ENCODE measurements around the gene KRTAP4-9.
"Not testable (repeated sequence)": the region's sequence is repeated elsewhere in the genome, so short reads cannot be mapped to it uniquely, and the experiment has no call there.

The KRTAP4-9 gene

GRCh38 chr17:41131979-41132378 is 26.8 kb downstream of the KRTAP4-9 start:
- DNase-seq (ENCODE audit: low read depth) = no peak

- DNase-seq (ENCODE audit: low read depth) = no peak
Observed at GRCh38 chr17:41133880-41134735, 28.9 kb downstream of the KRTAP4-9 start.

DNA sequence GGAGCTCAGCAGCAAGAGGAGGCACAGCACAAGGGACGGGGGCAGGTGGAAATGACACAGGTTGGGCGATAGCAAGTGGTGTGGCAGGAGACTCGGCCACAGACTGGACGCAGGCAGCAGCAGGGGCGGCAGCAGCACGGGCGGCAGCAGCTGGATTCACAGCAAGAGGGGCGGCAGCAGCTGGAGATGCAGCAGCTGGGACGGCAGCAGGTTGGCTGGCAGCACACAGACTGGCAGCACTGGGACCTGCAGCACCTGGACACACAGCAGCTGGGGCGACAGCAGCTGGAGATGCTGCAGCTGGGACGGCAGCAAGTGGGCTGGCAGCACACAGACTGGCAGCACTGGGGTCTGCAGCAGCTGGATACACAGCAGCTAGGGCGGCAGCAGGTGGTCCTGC is 34.7 kb downstream of the KRTAP4-9 start:
- not testable (repeated sequence) for DNase-seq (ENCODE audit: low read depth)

GRCh38 chr17:41140360-41141131 is 35.4 kb downstream of the KRTAP4-9 start, which contains the start of gene KRTAP4-6:
TSS of gene KRTAP4-6 (minus strand) at chr17:41140544. CDS start at chr17:41140487, 57 bp downstream.
- no peak for DNase-seq (ENCODE audit: low read depth)

DNA sequence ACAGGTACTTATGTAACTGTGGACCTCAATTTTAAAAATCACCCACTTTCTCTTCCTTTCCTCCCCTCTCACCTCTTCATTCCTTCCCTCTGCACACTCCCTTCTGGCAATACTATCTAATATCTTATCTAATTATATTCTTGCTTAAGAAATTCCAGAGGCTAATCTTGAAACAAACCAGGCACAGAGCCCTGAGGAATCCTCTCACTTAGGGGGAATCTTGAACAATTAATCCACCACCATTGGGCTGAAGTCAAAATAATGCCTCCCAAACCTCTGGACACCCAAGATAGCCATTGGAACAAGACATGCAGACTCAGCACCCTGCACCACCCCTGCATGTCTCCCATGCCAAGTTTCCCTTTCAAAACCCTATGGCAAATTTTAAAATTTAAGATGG is 36.2 kb downstream of the KRTAP4-9 start:
- DNase-seq (ENCODE audit: low read depth) = no peak

- no peak for DNase-seq (ENCODE audit: low read depth)
Observed at GRCh38 chr17:41144846-41145245, 39.7 kb downstream of the KRTAP4-9 start.

DNA sequence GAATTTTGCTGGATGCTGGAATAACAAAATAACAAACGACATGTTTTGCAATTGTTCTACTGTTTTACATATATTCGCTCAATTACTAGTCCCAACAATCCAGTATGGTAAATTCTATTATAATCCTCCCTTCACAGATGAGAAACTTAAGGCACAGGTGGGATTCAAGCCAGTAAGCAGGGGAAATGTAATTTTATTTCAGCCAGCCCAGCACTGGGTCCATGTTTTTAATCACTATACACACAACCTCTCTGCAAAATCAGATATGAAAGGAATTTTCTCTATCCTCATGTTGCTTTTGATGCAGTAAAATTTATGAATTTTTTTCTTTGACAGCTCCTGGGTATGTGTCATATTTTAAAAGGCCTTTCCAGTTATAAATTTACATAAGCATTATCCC is 40.1 kb downstream of the KRTAP4-9 start:
- no peak for DNase-seq (ENCODE audit: low read depth)

- DNase-seq (ENCODE audit: low read depth) = no peak
Observed at GRCh38 chr17:41147531-41148204, 42.5 kb downstream of the KRTAP4-9 start.

DNA sequence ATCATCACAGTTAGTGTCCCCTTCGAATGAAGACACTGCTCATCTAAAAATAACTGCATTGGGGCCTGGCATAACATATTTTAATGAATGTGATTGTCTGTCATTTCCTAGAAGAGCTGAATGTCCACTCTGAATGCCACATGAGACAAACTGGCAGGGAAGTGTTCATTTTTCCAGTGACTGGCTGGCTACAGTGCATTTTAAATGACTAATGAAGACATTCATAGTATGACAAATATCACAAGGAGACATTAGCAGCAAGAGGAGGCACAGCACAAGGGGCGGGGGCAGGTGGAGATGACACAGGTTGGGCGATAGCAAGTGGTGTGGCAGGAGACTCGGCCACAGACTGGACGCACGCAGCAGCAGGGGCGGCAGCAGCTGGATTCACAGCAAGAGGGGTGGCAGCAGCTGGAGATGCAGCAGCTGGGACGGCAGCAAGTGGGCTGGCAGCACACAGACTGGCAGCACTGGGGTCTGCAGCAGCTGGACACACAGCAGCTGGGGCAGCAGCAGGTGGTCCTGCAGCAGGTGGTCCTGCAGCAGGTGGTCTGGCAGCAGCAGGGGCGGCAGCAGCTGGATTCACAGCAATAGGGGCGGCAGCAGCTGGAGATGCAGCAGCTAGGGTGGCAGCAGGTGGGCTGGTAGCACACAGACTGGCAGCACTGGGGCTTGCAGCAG is 43.9 kb downstream of the KRTAP4-9 start:
- DNase-seq (ENCODE audit: low read depth) = not testable (repeated sequence)

DNA sequence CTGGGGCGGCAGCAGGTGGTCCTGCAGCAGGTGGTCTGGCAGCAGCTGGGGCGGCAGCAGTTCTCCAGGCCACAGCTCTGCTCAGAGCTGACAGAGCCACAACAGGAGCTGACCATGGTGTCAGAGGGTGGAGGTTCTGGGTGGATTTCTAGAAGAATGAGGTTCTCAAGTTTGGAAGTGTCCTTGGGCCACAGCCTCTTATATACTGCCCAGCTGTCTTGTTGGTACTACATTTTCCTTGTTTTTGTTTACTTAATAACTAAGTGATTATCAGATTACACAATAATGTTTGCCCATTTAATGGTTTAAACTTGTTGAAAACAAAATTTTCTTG is 44.4 kb downstream of the KRTAP4-9 start, which contains the start of gene KRTAP4-5:
Gene KRTAP4-5 (minus strand): TSS at position 174 of the 334 bp plus-strand sequence. CDS start 58 bp downstream, at position 116.
- no peak for DNase-seq (ENCODE audit: low read depth)

DNA sequence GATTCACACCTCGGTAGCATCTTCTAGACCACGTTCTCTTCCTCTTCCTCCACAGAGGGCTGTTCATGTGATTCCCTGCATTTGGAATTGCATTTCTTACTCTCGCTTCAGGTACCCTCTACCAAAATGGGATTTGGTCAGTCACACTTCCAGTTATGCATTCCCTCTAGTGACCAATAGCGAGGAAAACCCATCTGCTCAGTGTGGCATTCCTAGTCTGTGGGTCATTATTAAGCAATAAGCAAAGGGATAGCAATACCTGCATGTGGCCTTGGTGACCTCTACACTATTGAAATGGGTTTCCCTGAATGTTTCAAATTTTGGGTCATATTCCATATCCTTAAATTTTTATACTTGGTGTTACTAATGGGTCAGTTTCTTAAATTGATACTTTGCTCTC is 44.8 kb downstream of the KRTAP4-9 start:
- no peak for DNase-seq (ENCODE audit: low read depth)

GRCh38 chr17:41151525-41151924 is 46.3 kb downstream of the KRTAP4-9 start:
- DNase-seq (ENCODE audit: low read depth) = no peak

GRCh38 chr17:41153856-41154255 is 48.7 kb downstream of the KRTAP4-9 start:
- DNase-seq (ENCODE audit: low read depth) = no peak
